Ureter (tissue), 1 donor: Measurements from ENCODE around the gene RANBP3L. TPM values are rescaled to one million over a fixed set of nuclear protein-coding genes. Genes with fewer than 3 reads are reported as not detected.
A peak's percentile ranks its signal among the peaks of the same experiment; 100 is the strongest.
"Not testable (repeated sequence)": the region's sequence is repeated elsewhere in the genome, so short reads cannot be mapped to it uniquely, and the experiment has no call there.

ENCODE experiments used
- DNase-seq: peaks from one replicate; pipeline ENCODE4 v3.0.0-alpha.2; 2020; ENCODE audit warnings: low spot score
- total RNA-seq: library from RNA; stranded (reverse); gene quantifications from one replicate; pipeline ENCODE4 v1.2.4, GENCODE V29; 2023
- donor health status: DM: yes; HTN: yes; CAD: no.

The RANBP3L gene, protein sequence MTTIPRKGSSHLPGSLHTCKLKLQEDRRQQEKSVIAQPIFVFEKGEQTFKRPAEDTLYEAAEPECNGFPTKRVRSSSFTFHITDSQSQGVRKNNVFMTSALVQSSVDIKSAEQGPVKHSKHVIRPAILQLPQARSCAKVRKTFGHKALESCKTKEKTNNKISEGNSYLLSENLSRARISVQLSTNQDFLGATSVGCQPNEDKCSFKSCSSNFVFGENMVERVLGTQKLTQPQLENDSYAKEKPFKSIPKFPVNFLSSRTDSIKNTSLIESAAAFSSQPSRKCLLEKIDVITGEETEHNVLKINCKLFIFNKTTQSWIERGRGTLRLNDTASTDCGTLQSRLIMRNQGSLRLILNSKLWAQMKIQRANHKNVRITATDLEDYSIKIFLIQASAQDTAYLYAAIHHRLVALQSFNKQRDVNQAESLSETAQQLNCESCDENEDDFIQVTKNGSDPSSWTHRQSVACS
- 8.1 TPM for total RNA-seq

DNA sequence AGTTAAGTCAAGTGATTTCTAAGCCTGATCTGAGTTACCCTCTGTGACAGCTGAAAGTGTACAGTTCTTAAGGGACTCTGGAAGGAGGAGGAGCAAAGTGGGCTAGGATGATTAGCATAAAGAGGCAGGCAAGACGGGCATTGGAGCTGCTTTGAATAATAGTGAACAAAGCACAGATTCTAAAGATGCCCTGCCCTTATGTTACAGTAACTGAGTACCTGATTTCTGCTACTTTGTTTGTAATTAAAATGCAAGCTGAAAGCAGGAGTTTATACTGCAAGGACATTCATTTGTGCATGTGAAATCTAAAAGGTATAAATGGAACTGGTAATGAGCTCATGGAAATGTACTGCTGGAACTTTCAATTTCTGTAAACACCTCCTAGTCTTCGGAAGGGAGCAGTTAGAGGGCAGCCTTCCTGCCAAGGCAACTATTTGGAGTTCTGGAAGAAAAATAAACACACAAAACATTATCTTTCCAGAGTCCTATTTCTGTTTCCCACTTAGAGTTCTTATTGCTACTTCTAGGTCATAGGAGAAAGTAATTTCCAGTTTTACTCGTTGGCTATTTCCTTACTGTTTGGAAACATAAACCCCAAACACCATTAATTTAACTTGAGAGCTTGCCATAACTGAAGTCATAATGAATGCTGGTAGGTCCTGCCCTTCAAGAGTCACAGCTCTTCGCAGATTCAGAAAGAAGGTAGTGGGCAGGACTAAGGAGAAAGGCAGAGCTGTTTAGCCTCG, at the start of gene RANBP3L:
Gene RANBP3L (minus strand): TSS at position 45 of the 746 bp plus-strand sequence. CDS start 486 bp downstream, outside the sequence.
- no peak for DNase-seq

DNA sequence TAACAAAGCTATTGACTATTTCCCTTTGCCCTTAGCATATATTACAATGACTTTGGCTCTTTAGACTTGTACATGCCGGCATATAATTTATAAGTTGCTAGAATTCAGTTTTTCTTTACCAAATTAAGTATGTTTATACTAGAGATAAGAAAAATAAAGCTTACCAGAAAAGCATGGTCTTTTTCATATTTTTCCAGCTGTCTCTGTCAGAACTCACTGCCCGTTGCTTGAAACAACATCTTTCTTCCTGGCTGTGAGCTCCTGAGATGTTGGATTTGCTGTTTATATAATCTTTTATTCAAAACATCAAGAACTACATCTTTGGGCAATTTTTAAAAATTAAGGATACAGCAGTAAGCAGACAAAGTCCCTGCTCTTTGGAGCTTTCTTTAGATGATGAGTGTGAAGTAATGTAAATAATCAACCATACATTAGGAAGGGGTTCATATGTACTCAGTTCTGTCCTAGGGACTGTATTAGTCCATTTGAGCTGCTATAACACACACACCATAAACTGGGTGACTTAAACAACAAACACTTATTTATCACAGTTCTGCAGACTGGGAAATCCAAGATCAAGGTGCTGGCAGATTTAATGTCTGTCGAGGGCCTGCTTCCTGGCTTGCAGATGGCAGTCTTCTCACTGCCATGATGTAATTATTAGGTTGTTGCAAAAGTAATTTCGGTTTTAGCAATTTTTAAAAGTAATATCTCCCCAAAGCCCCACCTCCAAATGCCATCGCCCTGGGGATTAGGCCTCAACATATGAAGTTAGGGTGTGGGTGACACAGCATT, 45.4 kb upstream of the RANBP3L start:
- DNase-seq = no peak

DNA sequence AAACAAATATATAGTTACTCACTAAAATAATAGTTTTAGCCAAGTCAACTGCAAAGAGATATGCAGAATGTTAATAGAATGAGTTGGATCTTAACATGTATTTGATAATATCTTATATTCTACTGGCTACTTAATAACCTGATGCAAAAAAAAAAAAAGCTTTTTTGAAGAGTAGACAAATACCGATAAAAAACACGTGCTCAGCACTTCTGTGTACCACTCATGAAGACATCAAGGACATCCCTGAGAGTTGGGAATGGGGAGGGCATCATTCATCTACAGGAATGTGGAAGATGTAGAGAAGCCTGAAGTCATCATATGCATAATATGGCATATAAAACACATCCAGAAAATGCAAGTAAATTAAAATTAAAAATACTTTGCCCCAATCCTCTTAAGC, 43.2 kb upstream of the RANBP3L start:
- DNase-seq = no peak

- DNase-seq = not testable (repeated sequence)
Measured at GRCh38 chr5:36341720-36342119, 40.0 kb upstream of the RANBP3L start.

DNA sequence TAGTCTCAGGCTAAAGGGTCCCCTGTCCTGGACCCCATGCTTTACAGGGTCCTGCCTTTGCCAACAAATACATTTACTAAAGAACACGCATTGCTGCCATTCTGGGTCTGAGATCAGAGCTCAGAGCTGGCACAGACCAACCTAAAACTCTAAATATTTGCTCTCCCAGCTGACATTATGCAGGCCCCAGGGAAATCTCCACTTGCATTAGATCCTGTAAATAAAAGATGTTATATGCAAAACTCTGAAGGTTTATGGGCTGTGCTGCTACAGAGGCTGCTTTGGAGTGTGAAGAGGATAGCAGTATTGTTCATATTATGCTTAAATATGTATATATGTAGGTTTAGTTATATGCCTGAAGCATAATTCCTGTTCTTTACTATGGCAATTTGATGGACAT, 35.9 kb upstream of the RANBP3L start:
- no peak for DNase-seq

- no peak for DNase-seq
Measured at GRCh38 chr5:36334315-36334714, 32.6 kb upstream of the RANBP3L start.

DNA sequence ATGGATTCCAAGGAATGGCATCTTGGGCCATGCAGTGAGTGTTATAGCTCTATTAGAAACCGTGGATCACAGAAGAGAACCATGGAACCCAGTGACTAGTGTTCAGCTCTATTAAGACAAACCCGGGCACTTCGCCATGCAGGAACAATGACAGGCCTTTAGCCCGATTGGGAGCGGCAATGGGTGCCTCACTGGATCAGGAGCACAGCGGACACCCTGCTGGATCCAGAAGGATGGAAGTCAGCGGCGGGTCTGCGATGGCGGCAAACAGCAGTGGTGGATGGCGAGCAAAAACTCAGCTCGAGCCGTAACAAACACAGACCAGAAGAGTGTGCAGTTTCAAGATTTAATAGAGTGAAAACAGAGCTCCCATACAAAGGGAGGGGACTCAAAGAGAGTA, 31.0 kb upstream of the RANBP3L start:
- not testable (repeated sequence) for DNase-seq

- DNase-seq = no peak
Measured at GRCh38 chr5:36325196-36325595, 23.5 kb upstream of the RANBP3L start.

DNA sequence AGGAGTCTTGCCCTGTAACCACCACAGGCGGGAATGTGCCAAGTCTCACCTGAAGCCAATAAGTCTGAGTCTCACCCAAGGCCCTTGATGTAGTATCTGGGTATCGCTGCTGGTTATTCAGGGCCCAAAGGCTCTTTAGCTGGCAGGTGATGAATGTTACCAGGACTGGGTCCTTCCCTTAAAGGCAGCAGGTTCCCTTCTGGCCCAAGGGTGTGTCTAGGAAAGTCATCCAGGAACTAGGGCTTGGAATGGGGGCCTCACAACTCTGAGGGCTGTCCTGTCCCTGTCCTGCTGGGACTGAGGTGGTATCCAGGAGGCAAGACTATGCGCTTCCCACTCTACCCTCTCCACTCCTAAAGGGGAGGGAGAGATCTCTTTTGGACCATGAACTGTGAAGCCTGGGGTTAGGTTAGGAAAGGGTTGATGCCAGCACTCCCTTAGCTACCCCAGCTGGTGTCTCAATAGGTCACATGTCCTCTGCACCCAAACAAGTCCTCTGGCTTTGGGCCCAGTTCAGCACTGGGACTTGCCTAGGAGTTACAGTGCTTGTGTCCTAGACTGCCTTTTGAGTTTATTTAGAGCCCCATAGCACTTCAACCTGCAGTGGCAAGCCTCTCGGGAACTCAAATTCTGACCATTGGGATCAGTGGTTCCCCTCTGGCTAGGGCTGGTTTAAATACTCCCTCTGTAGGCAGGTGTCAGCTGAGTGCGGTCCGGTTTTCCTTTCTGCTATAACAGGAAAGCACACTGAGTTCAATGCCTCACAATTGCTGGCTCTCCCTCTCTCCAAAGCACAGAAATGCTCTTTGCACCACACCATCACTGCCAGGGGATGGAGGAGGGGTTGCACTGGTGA, 22.5 kb upstream of the RANBP3L start:
- DNase-seq = no peak

- no peak for DNase-seq
Measured at GRCh38 chr5:36312953-36313672, 11.4 kb upstream of the RANBP3L start.

DNA sequence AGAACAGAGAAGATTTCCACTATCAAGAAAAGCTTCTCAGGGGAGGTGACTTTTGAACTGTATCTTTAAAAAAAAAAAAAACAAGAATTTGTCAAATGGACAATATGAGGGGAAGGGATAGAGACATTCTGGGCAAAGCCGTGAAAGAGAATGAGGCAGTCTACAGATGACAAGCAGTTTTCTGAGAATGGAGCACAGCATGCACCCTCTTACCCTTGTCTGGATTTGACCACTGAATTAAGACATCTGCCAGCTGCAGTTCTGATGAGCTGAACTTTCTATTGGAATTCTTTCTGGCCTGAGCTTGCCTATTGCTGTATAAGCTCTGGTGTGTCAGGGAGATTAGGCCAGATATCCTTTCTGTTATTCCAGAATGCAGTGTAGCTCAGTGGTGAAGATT, 10.3 kb upstream of the RANBP3L start:
- DNase-seq = no peak

DNA sequence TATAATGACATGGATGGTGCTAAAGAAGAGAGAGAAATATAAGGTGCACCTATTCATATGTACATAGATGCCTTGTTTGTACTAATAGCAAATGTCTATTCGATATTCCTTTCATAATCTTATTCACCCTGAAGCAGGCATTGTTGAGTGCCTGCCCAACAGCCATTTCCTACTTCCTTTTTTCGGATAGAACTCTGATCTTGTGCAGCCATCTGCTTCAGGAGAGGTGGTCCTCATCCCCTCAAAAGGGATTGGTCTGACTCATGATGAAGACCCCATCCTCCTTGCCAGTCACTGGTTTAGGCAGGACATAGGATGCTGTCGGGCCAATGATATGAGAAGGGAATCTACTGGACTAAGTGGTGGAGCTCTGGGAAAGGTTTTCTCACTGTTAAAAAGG, 8.4 kb upstream of the RANBP3L start:
- DNase-seq = no peak

- peak; percentile 57 for DNase-seq
Measured at GRCh38 chr5:36305571-36306326, 4.0 kb upstream of the RANBP3L start.

DNA sequence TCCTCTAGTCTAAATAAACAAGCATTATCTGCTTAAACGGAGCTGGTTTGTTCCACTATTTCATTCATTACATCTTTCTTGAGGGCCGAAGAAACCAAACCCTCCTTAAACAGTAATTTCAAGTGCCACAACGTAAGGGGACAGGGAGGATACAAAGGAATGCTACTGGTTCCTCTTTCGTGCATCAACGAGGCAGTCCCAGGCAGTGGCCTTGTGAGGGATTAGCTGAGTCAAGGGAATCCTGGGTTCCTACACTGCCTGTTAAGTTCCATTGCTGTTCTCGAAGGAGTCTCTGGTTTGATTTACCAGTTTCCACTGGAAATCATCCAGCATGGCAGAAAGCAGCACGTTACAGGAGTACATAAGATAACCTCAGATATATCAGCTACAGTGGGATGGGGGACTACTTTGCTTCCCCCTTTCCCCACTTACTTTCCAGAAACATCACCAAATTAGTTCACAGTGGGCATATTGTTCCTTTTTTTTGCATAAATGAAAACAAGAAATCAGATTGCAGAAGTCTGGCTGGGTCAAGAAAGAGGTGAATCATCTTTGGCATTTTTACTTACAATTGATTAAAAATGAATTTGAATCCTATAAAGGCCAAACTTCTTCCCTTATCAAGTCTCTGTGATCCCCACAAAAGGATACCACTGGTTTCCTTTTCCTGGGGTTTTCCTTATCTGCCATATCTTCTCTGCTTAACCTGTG, 2.5 kb upstream of the RANBP3L start:
- DNase-seq = no peak

DNA sequence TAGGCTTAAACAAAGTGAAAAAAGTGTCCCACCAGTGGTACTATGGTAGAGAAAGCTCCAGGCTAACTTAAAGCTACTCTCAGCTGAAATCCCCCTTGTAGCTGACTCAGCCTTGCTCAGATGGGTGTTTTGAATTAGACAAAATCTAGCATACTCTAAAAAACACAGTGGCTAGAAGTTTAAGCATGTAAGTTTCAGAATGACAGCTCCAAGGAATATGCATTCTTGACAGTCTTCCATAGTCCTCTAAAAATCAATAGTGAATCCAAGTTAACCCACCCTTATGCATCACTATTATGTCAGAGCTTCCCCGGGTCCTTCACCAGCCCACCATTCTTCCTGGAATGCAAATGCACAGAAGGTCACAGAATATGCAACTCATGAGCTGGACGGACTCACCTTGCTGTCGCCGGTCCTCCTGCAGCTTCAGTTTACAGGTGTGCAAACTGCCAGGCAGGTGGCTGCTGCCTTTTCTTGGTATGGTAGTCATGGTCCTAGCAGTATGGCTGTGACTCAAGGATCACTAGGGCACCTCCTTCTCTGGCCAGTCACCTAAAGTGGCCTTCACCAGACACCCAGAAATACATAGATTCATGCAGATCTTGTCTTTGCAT, 668 bp downstream of the RANBP3L start:
- no peak for DNase-seq

DNA sequence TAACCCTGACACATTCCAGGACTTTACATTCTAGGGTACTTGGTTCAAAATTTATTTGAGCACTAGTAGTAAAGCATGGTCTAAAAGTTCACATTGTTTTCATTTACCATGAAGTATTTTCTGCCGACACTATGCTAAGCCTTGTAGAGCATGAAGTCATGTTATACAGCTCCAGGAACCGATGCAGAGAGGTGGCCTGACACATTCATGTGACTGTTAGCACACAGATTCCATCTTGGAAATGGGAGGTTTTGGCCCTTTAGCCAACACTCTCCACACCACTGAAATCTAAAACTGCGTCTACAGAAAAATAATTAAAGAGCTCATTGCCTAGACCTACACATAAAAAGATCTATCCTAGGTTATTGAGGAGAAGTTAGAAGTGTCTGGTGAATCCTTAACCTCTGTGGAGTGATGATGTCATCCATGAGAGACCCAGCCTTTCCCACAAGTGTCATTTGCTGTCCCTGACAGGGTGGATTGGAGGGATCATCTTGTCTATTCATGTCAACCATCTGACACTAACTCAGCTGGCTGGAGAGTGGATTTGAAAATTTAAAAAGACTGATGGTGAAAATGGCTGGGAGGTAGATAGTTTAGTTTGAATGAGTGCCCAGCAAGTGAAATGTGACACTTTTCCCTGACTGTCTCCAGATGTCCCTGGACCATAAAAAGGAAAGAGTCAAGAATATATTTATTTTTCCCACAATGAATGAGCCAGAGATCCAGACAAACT, 1.3 kb downstream of the RANBP3L start:
- DNase-seq = no peak

- DNase-seq = no peak
Measured at GRCh38 chr5:36298552-36298951, 3.1 kb downstream of the RANBP3L start.

GRCh38 chr5:36297653-36298052, 4.0 kb downstream of the RANBP3L start:
- DNase-seq = no peak
